Stimulated activated effector memory CD8-positive, alpha-beta T cell treated with anti-CD3 and anti-CD28 coated beads, Interleukin-12 subunit alpha, Interleukin-12 subunit beta, amount 100 ng/mL, for 72 hours (primary cell): Measurements from ENCODE around the gene MPG.
"Not testable (repeated sequence)": the region's sequence is repeated elsewhere in the genome, so short reads cannot be mapped to it uniquely, and the experiment has no call there.

Experiments used
- ATAC-seq: fragments of 150-1000 bp; cut with Tn5 transposase; 2 replicates; pipeline ENCODE4 v1.10.0; 2021
- DNase-seq, 2 donors: peaks; one replicate each; pipeline ENCODE4 v3.0.0; 2021 to 2022; ENCODE audit warnings: low spot score in 2 of 2
- H3K27ac Mint-ChIP-seq: one replicate; pipeline ENCODE4 v1.8.0; 2022; ENCODE audit warnings: mild to moderate bottlenecking, mixed read lengths
- H3K36me3 Mint-ChIP-seq: one replicate; pipeline ENCODE4 v1.8.0; 2022; ENCODE audit warnings: mild to moderate bottlenecking, mixed read lengths
- H3K4me1 Mint-ChIP-seq: one replicate; pipeline ENCODE4 v1.8.0; 2022; ENCODE audit warnings: mixed read lengths
- H3K4me3 Mint-ChIP-seq: one replicate; pipeline ENCODE4 v1.8.0; 2022; ENCODE audit warnings: mild to moderate bottlenecking, mixed read lengths
- H3K9me3 Mint-ChIP-seq: one replicate; pipeline ENCODE4 v1.8.0; 2022; ENCODE audit warnings: mixed read lengths

MPG gene

DNA sequence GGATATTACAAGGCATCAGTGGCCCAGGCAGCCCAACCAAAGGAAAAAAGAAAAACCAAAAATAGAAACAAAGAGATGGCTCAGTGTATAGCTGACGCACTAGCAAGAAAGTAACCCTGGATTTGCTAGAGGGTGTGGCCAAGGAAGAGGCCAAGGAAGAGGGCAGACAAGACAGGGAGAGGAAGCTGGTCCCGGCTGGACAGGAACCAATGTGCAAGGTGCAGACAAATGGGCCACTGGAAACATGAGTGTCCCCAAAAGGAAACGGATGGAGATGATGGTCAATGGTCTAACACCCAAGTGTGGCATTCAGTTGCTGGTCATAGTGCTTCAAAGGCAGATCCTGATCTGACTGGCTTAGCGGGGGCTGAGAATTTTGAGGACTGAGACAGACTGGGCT lies 35.3 kb upstream of the MPG start:
- Mint-ChIP-seq H3K27ac (peak overlapping the region; percentile 36), H3K36me3 (peaks cover 86% of the 10 kb centered on the region), H3K9me3 (no peaks in the 10 kb centered on the region), H3K4me1 (peaks cover 40% of the 10 kb centered on the region), H3K4me3 (no peak overlapping the region)
- DNase-seq, result no peak
- ATAC-seq, result no peak

DNA sequence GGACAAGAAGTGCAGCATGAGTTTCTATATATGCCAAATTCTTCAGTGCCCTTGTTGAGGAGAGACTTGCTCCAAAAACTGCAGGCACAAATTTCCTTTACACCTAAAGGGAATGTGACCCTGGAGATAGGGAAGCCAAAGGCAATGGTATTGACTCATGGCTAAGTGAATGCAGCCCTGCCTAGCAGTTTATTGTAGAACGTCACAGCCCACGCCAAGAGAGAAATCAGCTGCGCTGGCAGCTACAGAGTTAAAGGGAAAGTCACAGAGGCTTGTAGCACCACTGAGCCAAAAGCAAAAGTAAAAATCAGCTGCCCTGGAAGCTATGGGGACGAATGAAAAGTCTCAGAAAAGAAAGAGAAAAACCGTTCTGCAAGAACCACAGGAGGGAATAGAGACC lies 34.7 kb upstream of the MPG start:
- no peak overlapping the region for H3K4me3 Mint-ChIP-seq
- no peak for ATAC-seq
- peaks cover 40% of the 10 kb centered on the region for H3K4me1 Mint-ChIP-seq
- no peak for DNase-seq
- peaks cover 88% of the 10 kb centered on the region for H3K36me3 Mint-ChIP-seq
- H3K9me3 Mint-ChIP-seq, result no peaks in the 10 kb centered on the region
- H3K27ac Mint-ChIP-seq, result peak overlapping the region; percentile 36

DNA sequence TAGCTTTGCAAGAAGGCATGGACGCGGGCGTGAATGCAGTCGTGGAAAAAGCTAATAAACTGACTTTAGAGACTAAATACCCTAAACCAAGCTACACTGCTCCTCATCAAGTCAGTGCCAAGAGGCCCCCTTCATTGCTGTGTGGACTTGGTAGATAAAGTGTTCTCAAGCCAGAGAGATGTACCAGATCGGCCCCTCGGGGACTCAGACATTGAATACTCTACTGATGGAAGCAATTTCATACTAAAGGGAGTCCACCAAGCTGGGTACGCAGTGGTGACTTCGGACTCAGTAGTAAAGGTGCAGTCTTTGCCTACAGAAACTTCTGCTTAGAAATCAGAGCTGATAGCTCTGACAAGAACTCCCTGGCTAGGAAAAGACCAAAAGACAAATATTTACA lies 33.4 kb upstream of the MPG start:
- Mint-ChIP-seq H3K27ac (no peak overlapping the region), H3K4me3 (no peak overlapping the region), H3K4me1 (peaks cover 28% of the 10 kb centered on the region), H3K36me3 (peaks cover 96% of the 10 kb centered on the region), H3K9me3 (no peaks in the 10 kb centered on the region)
- DNase-seq (no peak), ATAC-seq (no peak)

DNA sequence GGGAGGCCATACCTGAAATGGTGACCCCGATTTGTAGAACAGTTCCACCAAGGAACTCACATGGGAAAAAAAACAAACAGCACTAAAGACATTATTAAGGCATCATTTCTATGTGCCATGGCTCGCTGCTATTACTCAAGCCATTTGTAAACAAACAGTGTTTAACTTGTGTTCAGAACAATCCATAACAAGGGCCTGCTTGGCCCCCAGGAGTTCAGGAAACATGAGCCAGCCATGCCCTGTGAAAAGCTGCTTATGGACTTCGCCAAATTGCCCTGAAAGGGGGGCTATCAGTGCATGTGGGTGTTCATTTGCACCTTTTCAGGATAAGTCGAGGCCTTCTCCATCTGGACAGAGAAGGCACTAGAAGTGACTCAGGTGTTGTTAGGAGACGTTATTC lies 32.6 kb upstream of the MPG start:
- Mint-ChIP-seq H3K27ac (no peak overlapping the region), H3K4me1 (peaks cover 32% of the 10 kb centered on the region), H3K36me3 (peaks cover 96% of the 10 kb centered on the region), H3K9me3 (no peaks in the 10 kb centered on the region), H3K4me3 (no peak overlapping the region)
- DNase-seq (no peak), ATAC-seq (no peak)

DNA sequence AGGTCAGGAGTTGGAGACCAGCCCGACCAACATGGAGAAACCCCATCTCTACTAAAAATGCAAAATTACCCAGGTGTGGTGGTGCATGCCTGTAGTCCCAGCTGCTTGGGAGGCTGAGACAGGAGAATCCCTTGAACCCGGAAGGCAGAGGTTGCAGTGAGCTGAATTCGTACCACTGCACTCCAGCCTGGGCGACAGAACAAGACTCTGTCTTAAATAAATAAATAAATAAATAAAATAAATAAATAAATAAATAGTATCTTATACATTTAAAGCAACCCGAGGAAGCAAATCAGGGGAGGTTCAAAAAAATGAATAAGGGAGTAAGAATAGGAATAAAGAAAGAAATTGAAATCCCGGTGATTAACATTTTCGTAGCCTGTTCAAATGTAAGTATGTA lies 31.5 kb upstream of the MPG start:
- H3K27ac Mint-ChIP-seq, DNase-seq, ATAC-seq, H3K9me3 Mint-ChIP-seq, H3K4me3 Mint-ChIP-seq: not testable (repeated sequence)
- peaks cover 100% of the 10 kb centered on the region for H3K36me3 Mint-ChIP-seq
- H3K4me1 Mint-ChIP-seq, result peaks cover 39% of the 10 kb centered on the region

DNA sequence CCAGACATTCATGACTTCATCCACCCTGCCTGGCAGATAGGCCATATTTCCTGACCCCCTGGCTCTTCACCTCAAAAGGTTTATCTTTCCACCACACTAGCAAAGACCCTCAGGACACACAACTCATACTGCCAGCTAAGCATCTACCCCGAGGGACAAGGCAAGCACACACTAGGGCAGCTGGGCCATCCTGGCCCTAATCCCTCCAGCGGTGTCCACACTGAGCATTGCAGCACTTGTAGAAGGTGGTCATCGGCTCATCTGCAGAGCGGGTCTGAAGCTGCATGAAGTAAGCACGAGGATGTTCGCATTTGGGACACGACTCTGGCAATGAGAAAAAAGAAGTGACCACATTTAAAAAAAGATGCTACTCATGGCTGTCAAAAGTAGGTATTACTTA lies 30.8 kb upstream of the MPG start:
- Mint-ChIP-seq H3K36me3 (peaks cover 98% of the 10 kb centered on the region), H3K9me3 (no peaks in the 10 kb centered on the region), H3K4me3 (no peak overlapping the region), H3K4me1 (peaks cover 38% of the 10 kb centered on the region), H3K27ac (no peak overlapping the region)
- ATAC-seq (no peak), DNase-seq (no peak)

DNA sequence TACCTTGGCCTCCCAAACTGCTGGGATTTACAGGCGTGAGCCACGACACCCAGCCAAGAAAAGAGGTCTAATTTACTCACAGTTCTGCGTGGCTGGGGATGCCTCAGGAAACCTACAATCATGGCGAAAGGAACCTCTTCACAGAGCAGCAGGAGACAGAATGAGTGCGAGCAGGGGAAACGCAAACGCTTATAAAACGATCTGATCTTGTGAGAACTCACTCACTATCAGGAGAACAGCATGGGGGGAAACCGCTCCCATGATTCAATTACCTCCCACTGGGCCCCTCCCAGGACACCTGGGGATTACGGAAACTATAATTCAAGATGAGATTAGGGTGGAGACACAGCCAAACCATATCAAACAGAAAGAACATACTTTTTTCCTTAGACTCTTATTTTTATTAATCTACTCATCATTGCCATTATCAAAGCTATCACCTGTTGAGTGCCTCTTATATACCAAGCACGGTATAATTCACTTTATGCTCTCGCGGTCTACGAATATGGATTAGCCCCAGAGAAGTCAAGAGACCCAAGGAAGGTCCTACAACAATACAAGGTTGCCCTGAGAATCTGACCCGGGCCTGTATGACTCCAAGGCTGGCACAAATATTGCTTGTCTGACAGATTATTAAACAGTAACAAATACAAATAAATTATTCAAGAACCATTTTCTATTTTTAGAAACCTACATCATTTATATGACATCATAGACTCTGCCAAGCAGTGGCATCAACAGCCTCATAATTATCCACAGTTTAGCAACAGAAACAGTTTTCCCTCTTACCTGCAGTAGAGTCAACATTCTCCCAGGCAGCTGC lies 27.0 kb upstream of the MPG start:
- H3K4me3 Mint-ChIP-seq, result peak overlapping the region; percentile 99
- ATAC-seq (no peak), DNase-seq (no peak)
- no peaks in the 10 kb centered on the region for H3K9me3 Mint-ChIP-seq
- peaks cover 38% of the 10 kb centered on the region for H3K4me1 Mint-ChIP-seq
- H3K36me3 Mint-ChIP-seq, result peaks cover 85% of the 10 kb centered on the region
- no peak overlapping the region for H3K27ac Mint-ChIP-seq

DNA sequence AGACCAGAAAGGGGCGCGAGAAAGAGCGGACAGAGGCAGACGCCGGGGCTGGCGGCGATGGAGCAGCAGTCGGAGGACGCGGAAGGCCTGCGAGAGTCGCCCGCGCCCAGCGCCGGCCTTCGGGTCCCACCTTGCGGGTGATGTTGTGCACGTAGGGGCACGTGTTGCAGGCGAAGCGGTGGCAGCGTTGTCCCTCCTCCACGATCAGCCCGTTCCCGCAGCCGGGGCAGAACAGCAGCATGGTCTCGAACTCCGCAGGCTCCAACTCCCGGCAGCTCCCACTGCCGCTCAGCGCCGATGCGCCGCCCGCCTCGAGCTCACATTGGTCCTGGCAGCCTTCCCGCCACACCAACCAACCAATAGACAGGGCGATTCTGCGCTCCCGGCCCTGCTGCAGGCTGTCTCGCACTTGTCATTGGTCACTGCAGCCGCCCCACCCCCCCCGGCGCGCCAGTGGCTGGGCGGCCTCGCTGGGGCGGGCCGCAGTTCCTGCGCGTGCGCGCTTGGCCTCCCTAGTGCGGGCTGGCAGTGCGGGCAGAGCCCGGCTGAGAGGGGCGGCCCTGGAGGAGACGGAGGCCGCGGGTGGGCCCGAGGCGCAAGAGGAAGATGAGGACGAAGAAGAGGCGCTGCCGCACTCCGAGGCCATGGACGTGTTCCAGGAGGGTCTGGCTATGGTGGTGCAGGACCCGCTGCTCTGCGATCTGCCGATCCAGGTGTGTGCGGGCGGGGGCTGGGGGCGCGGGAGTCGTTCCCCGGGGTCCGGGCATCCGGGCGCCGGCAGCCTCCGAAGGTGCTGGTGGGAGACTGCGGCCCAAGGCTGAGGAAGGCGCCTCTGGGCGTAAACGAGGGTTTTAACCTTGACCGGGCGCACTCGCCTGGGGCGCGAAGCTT lies 24.4 kb upstream of the MPG start, which contains the start of the genes POLR3K and SNRNP25:
Gene POLR3K, minus strand, starts transcription at position 263 of the 891 bp plus-strand sequence. Its CDS starts 22 bp downstream, at position 241.
Gene SNRNP25, plus strand, starts transcription at position 483 of the 891 bp plus-strand sequence. Its CDS starts 189 bp downstream, at position 672.
- peaks cover 74% of the 10 kb centered on the region for H3K36me3 Mint-ChIP-seq
- H3K9me3 Mint-ChIP-seq, result no peaks in the 10 kb centered on the region
- H3K4me1 Mint-ChIP-seq, result peaks cover 38% of the 10 kb centered on the region
- peak; percentile 97 for ATAC-seq
- H3K27ac Mint-ChIP-seq, result peak within 1 kb of the TSS; percentile 90
- peak; percentile 88 to 95 for DNase-seq
- peak within 1 kb of the TSS; percentile 99 for H3K4me3 Mint-ChIP-seq

DNA sequence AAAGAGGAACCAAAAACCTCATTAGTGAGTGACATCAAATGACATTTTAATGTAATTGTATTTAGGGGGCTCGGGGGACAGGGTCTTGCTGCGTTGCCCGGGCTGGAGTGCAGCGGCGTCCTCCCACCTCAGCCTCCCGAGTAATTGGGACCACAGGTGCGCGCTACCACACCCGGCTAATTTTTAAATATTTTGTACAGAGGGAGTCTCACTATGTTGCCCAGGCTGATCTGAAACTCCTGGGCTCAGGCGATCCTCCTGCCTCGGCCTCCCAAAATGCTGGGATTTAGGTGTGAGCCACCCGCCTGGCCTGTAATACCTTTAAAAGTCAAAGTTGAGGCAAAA lies 23.8 kb upstream of the MPG start:
- H3K9me3 Mint-ChIP-seq, result no peaks in the 10 kb centered on the region
- H3K4me1 Mint-ChIP-seq, result peaks cover 38% of the 10 kb centered on the region
- ATAC-seq (no peak), DNase-seq (no peak)
- peak overlapping the region; percentile 90 for H3K27ac Mint-ChIP-seq
- H3K4me3 Mint-ChIP-seq, result peak overlapping the region; percentile 99
- peaks cover 67% of the 10 kb centered on the region for H3K36me3 Mint-ChIP-seq

DNA sequence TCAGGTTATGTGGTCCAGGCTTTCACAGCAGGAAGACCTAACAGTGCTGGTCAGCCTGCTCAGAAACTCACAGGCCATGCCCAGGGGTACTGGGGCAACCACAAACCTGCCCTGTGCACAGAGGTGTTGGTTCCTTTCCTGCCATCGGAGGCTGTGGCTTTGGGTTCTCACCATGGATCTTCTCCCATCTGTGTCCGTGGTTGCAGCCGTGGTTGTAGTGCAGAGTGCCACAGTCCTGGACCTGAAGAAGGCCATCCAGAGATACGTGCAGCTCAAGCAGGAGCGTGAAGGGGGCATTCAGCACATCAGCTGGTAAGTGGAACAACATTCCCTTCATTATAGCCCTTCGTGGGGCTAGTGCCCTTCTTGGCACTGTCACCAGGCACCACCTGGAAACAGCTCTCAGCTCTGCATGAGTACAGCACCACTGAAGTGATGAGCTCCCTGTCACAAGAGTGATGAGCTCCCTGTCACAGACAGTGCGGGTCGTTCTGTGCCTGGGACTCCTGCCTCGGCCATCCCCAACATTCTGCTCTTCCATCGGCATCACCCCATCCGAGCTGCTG lies 22.4 kb upstream of the MPG start:
- Mint-ChIP-seq H3K36me3 (peaks cover 53% of the 10 kb centered on the region), H3K4me3 (peak overlapping the region; percentile 99), H3K4me1 (peaks cover 31% of the 10 kb centered on the region), H3K9me3 (no peaks in the 10 kb centered on the region), H3K27ac (no peak overlapping the region)
- DNase-seq (no peak), ATAC-seq (no peak)

DNA sequence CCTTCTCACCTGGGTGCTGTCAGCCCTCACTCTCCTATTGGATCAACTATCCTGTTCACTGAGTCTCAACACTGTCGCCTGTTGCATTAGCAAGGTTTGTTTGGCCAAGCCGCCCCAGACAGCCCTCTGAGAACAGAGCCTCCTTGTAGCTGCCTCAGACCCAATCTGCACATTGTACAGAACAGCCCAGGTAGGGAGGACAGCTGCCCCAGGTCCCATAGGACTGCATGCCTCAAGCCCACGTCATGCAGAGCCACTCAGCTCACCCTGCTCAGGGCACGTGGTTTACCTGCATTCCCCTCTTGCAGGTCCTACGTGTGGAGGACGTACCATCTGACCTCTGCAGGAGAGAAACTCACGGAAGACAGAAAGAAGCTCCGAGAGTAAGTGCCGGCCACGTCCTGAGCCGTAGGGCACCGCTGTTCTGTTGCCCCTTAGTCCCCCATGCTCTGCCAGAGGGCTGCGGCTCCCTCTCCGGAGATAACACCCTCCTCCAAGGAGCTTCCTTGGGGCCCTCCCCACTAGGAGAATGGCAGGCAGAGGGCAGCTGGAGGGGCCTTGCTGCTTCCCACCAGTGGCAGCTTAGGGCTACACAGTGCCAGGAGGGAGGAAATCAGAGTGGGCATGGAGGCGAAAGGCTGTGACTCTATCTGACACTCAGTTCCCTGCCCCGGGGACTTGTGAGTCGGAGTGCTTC lies 21.6 kb upstream of the MPG start:
- DNase-seq, result no peak
- Mint-ChIP-seq H3K27ac (no peak overlapping the region), H3K4me1 (peaks cover 24% of the 10 kb centered on the region), H3K4me3 (no peak overlapping the region), H3K36me3 (peaks cover 46% of the 10 kb centered on the region), H3K9me3 (no peaks in the 10 kb centered on the region)
- ATAC-seq, result no peak

DNA sequence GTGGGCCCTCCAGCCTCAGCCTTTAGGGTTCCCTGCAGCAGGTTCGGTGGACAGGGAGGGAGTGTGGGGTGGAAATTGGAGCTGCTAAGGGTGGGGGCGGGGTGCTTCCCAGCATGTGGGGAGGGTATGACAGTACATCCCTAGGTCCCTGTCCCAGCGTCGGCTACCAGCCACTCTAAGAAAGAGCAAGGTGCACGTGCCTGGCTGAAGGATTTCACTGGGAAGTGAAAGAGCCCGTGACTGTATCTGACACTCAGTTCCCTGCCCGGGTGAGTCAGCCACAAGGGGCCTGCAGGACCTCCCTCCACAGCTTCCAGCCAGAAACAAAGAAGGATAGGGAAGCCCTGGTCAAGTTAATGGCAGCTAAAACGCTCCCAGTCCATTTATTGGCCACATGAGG lies 20.3 kb upstream of the MPG start:
- H3K4me1 Mint-ChIP-seq, result peaks cover 15% of the 10 kb centered on the region
- ATAC-seq, result no peak

DNA sequence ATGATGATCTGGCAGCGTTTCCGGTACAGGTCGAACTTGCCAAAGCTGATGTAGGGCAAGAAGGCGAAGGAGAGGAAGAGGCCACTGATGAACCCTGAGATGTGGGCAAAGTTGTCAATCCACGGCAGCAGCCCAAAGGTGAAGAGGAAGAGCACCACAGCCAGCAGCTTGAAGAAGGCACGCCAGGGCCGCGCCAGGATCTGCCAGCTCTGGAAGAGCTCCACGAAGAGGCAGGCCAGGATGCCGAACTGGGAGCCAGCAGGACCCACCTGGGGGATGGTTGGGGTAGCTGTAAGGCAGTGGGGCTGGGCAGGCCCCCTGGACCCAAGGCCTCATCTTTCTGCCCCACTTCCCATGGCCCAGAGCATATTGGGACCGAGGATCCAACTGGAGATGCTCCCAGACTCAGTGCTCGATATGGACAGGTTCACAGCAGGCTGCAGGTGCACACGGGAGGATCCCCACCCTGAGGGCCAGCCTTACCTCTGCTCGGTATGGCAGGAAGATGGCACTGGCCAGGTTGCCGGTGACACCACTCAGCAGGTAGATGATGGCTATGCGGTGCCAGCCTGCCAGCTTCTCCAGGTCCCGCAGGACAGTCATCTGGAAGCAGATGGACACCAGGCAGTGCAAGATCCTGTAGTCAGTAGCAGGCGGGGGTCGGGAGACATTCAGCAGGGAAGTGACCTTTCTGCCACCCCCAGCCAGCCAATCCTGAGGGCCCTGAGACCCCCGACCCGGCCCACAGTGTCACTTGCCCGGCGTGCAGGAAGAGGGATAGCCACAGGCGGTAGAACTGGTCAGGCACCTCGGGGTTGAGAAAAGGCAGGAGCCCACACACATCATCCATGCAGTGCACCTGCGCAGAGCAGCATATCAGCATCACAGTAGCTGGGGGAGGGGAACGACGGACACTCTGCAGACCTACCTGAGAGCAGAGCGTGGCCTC lies 19.3 kb upstream of the MPG start:
- no peak for DNase-seq
- ATAC-seq, result no peak
- Mint-ChIP-seq H3K36me3 (peaks cover 24% of the 10 kb centered on the region), H3K4me1 (peaks cover 7% of the 10 kb centered on the region), H3K27ac (peak overlapping the region; percentile 40), H3K4me3 (no peak overlapping the region), H3K9me3 (no peaks in the 10 kb centered on the region)

More for the DNA sequence above, 20.3 kb upstream of the MPG start:
- peaks cover 34% of the 10 kb centered on the region for H3K36me3 Mint-ChIP-seq
- DNase-seq, result no peak
- H3K4me3 Mint-ChIP-seq, result no peak overlapping the region
- no peak overlapping the region for H3K27ac Mint-ChIP-seq
- H3K9me3 Mint-ChIP-seq, result no peaks in the 10 kb centered on the region

DNA sequence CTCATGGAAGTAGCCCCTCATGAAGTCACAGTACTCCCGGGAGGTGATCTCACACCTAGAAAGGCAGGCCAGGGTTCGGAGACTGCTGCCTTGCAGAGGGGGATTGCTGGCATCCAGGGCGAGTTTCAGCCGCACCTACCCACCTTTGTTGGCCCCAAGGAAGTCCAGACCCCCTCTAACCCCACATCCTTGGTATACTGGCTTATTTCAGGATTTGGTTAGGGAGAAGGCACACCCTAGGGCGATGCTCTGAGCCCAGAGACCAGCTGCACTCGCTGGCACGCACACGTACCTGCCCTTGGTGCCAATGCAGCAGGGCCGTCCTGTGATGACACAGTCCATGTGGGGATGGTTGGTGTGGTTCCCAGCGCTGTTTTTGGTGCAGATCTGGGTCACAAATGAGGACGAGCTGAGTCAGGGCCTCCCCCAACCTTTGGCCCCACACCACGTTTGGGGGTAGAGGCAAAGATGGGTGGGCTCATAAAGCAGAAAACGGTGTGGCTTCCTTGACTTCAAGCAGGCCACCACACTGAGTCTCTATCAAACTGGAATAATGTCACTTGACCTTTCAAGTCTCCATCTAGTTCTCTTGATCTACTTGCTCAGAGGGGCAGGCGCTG lies 18.5 kb upstream of the MPG start:
- no peaks in the 10 kb centered on the region for H3K4me1 Mint-ChIP-seq
- peaks cover 24% of the 10 kb centered on the region for H3K36me3 Mint-ChIP-seq
- H3K9me3 Mint-ChIP-seq, result no peaks in the 10 kb centered on the region
- no peak overlapping the region for H3K27ac Mint-ChIP-seq
- H3K4me3 Mint-ChIP-seq, result no peak overlapping the region
- DNase-seq, result no peak
- ATAC-seq, result no peak
